NCI-H1105 (cell line): Measurements from ENCODE around the gene ARSJ.

Source experiments
- DNase-seq: peaks from one replicate; lab custom pipeline; 2025; lab: John Stamatoyannopoulos, UW

The ARSJ gene

DNA sequence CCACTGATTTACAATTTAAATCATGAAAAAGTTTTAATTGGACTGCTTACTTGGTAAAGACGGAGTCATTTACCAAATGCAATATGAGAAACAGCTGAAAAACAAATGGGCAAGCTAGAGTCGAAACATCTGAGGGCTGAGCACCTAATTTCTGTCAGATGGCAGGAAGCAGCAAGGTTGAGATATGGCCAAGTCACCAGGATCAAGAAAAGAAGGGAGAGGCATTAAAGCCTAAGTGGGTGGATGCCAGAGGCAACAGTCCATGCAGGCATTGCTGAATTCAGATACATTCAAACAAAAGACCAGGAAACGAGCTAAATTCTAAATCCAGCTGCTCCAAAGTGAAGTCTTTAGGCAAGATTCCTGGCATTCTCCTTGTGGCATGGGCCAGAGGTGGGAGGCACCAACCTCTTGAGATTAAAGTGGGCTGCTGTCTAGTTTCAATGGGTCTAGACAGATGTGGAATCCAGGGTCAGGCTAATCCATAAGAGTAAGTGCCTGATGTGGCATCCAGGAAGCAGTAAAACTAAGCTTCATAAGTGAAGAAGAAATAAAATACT lies 8.0 kb upstream of the ARSJ start:
- DNase-seq, result no peak

DNA sequence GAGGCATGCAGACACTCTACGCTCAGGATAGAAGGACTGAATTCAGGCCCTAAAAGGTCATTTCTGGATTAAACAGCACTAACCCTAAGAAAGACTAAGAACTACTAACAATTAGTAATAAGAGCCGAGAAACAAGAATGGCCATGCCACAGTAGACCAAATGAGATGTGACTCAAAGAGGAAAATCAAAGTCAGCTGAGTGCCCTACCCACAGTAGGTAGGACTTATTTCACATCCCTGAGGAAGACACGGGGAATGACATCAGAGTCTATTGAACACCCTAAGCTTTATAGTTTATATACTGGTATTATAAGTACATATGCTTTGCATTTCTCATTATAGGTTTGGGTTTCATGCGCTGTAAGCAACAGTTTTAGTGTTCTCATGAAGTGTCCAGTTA lies 2.7 kb upstream of the ARSJ start:
- no peak for DNase-seq

DNA sequence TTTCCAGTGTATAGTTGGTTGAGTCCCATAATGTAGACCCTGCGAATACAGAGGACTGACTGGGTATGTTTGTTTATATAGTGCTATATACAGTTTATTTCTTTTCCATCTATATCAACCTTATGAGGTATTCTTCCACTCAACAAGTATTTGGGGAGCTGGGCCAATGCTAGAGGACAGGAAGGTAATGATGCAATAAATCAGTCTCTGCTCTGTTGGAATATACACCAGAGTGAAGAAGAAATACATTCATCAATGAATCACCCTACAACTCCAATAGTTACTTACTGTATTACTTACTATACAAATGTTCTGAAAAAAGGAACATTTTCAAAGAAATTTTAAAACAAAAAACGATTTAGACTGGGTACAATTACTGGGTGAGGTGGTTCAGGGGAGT lies 2.1 kb upstream of the ARSJ start:
- DNase-seq, result no peak

DNA sequence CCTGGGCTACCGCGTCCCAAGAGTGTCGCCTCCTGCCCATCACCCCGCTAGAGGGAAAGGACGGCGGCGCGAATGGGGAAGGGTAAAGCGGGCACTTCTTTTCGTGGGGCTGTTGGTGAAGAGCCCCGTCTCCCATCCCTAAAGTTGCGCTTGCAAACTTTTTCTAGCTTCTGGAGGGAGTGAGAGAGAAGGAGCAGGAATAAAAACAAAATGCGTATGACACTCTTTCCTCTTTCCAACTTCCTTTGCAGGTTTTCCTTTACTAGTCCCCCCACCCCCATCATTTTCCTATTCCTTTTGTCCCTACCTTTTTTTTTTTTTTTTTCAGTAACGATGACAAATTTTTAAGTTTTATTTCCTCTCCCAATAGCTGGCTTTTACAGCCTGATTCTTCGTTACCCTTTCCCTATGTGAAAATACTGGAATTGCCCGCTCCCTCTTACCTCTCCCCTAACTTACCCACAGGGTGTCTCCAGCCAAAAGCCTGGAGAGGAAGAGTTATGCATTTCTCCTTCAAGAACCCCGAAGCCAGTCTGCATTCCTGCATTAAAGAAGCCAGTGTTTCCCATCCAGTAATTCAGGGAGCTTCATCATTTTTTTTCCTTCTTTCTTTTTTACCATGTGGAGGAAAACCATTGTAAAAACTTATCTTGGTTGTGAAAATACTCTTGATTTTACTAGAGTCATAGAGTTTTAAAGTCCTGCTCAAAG lies 613 bp upstream of the ARSJ start:
- no peak for DNase-seq

DNA sequence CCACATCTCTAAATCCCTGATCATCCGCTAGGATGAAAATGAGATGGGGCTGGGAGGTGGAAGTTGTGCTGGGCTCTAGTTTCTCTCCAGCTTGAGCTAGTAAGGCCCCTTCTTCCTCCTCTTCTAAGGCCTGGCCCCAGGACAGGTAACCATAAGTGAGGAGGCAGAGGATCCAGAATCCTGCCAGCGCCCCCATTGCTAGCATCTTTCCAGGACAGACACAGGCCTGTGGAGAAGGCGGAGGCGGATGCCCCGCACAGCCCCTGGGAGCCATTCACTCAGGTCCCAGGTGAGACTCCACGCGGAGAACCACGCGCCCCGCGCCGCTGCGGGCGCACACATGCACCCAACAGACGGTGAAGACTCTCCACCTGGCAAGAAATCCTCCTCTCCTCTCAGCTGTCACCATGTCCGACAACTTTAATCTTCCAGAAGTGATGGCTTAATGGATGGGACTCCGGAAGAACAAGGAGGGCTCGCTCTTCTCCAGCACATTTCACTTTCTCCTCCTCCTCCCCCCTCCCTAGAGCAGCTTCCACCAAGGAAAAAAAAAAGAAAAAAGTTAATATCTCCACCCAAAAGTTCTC lies 793 bp downstream of the ARSJ start:
- DNase-seq, result no peak

DNA sequence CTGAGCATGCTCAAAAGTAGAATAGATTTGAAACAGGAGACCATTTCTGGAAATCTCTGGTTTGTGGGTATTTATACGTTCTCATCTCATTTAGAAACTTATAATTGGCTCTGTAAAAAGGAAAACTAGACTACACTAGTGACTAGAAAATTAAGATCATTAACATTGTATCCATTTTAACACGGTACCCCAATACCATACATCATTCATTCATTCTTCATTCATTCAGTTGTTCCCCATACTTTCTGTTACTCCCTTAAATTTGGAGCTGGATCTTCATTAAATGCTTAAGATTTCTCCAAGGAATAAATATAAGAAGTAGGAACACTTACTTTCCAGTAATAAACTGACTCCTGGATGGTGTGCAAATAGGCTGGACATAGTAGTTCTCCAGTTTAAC lies 1.3 kb downstream of the ARSJ start:
- DNase-seq, result no peak

DNA sequence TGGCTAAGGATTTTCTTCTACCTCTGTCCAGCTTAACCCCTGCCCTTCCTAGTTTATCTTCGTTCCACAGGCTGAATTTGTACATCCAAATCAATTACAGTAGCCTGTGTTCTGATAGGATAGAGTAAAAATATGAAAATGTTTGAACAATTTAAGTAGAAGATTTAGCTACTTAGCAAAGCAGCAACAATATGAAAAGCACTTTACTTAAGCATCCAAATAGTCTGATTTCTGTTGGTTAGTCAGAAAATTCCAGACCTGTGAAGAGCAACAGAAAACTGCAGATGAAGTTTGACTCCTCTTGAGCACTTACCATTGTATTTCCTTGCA lies 2.0 kb downstream of the ARSJ start:
- DNase-seq, result no peak

DNA sequence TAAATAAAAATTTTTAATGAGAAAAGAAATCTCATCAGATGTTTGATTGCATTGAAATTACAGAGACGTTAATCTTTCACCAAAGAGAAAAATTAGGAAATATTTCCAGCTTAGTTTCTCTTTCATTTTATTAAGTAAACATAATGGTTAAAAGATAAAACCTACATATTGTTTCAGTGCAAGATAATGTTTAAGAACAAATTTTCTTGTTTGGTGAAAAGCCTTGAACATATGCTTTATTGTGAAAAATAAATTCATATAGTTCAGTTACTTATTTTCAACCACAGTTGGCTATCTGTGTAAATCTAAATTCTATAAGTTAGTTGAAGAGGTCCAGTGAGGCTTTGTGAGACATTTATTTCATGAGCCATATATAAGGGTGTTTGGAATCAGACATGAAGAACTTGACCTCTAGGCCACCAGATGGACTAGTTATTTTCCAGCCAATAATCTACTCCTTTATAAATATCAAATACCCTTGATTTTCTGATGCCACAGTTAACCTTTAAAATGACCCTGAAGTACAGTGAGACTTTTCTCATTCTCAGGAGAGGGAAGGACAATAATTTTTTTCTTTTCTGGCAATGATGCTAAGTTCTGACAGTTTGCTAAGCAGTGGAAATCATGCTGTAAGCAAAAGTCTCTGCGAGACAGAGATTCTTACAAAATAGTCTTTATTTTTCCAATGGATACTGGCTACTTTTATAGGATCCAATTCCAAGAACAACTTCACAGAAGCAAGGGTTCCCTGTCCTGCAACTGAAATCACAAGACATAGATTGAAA lies 2.5 kb downstream of the ARSJ start:
- DNase-seq, result no peak

DNA sequence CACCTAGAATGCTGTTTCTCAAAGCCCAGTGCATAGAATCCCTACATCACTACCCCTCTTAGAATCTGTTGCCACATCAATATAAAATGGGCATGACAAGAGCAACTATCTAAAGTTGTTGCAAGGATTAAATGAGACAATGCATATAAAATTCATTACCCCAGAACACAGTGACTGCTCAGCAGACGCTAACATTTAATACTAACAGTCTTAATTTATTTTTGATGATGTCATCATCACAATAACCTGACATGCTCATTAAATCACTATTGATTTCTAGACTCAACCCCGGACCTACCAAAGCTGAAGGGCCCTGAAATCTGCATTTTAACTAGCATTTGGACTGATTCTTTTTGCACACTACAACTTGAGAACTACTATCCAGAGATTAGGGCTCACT lies 3.9 kb downstream of the ARSJ start:
- no peak for DNase-seq

DNA sequence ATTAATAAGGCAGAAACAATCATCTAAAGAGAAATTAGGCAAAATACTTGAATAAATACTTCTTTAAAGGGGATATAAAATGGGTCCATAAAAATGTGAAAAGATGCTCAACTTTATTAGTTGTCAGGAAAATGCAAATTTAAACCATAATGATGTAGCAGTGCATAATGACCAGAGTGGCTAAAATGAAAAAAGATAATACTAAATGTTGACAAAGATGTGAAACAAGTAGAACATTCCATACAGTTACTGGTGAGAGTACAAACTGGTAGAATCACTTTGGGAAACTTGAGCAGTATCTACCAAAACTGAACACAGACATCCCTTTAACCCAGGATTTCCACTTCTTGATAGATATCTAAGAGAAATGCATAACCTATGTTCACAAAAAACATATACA lies 5.0 kb downstream of the ARSJ start:
- DNase-seq, result no peak

DNA sequence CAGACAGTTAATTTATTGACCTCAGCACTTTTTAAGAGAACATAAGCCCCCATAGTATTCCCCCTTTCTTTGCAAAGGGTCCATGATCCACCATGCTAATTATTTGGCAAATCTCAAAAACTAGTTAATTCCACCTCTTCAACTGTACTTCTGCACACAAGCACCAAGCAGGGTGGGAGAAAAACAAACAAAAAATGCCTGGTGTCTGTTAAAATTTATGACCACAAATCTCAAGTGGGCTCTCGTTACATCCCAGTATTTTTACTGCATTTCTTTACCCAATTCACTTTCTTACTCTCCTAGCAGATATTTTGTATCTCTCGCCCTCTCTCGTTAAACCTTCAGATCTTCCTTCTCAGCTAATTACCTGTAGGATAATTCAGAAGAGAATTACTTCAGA lies 6.1 kb downstream of the ARSJ start:
- DNase-seq, result no peak

DNA sequence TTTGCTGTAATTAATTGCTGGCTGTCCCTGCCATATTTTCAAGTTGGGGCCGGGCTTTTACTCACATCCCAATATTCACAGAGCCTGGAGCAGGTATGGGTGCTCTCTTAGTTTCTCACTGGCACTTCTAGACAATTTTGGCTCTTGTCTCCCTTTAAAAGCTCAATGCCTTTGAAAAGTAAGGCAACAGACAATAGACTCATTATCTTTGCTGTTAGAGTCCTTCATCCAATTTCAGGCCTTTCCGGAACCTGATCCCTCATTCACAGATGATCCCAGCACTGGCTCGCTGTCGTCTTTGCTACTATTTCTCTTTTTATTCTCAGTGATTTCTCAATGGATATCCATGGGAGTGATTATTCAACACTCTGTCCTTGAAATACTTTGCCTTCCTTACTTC lies 6.7 kb downstream of the ARSJ start:
- no peak for DNase-seq

DNA sequence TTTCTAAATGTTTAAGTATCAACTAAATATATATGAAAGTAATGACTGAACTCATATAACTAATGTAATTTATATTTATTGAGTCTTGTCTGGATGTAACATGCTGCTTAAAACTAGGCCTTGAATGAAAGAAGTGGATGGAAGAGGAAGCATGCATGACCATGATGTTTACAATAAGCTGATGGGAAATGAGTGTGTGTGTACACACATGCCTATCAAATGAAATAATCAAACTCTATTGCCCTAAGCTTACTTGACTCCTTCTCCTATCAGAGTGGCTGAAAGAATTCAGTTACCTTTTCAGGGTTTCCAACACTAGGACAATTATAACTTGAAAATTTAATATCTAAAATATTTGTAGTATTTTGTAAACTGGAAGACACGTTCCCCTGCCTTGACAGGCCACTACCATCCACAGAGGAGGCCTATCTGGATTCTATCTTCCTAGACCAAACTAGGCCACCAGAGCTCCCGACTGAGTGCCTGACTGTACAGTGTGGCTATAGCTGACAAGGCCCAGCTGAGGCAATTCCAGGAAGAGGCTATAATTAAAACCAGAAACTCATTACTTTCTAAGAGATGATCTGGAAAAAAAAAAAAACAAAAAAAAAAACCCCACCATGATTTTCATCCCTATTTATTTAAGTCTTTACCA lies 7.6 kb downstream of the ARSJ start:
- no peak for DNase-seq

DNA sequence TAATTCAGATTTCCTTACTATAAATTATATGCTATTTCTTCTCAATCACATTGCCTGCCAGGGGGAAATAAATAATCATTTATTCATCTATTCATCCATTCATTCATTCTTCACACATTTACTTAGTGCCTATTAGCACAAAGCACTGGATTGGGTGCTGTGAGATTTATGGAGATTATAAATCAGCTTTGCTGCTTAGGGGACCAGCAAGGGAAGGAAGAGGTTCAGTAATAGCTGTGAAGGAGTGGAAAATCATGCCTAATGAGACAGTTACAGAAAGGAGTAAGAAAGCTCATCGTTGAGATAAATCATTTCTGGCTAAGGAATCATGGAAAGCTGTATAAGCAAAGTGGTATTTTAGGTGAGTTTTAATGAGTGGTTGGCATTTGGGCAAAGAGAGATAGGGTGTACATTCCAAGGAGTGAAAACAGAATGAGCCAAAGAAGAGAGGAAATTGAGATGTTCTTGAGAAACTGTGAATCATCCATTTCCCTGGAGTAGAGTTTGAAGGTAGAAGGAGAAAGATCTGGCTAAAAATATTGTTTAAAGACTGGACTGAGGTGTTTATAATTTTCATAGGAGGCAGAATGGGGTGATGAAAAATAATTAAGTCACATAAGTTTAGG lies 9.6 kb downstream of the ARSJ start:
- no peak for DNase-seq

DNA sequence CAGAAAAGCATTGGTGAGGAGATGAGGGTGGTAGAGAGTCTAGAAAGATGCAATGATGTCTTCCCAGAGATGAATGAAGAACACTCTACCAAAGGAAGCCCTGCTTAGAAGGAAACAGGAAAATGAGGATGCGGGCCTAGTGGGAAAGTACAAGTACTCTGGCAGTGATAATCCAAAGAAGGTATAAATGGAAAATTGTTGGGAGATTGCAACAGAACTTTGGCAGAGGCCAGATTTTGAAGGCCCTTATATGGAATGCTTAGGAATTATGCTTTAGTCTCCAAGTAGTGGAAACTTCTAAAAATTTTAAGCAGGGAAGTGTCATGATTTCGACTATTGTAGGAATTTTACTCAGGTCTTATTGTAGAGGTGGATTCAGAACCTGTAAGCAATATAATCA lies 11.0 kb downstream of the ARSJ start:
- no peak for DNase-seq

DNA sequence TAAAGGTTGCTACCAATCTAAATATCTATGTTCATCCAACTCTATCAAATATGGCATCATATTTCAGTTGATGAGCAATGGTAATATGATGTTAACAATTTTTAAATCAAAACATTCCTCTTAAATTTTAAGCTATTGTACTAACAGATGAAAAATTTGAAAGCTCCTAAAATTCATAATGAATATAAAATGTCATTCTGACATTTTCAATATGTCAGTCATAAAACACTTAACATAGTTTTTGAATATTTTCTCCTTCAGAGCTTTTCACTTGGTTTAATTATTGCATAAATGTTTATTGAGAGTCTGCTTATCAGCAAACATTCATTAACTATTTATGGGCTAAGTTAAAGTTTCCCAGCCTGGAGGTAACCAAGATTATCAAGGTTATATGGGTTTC lies 11.8 kb downstream of the ARSJ start:
- no peak for DNase-seq

DNA sequence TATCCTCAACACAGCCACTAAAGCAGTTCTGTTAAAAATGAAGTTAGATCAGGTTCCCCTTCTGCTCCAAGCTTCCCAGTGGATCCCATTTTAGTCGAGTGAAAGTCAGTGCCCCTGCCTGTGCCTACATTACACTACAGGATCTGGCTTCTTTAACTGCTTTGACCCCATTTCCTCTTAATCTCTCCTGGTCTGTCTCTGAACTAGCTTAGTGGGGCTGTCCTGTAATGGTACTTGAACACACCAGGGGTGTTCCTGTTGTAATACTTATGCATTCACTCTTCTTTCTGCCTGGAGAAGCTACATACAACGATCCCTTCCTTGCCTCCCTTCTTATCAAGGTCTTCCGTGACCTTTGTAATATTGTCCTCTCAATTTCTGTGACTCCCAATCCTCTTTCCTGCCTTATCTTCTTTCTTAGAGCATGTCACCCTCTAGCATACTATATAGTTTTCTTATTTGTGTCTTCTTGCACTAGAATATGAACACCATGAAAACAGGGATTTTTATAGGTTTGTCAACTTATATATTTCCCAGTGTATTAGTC lies 16.7 kb downstream of the ARSJ start:
- no peak for DNase-seq

DNA sequence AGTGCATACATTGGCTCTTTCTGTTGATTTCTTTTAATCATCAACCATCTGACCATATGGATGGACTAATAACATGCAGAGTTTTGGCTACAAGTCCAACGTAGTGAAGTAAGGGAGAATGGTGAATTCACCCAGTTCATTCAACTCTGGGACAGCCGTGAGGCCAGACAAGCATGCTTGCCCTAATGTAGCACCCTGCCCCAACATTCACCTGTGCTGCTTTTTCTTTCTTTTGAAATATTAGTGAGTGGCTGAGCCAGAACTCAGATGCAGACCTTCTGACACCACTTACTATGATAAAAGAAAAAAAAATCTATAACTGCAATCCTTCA lies 17.5 kb downstream of the ARSJ start:
- DNase-seq, result no peak

DNA sequence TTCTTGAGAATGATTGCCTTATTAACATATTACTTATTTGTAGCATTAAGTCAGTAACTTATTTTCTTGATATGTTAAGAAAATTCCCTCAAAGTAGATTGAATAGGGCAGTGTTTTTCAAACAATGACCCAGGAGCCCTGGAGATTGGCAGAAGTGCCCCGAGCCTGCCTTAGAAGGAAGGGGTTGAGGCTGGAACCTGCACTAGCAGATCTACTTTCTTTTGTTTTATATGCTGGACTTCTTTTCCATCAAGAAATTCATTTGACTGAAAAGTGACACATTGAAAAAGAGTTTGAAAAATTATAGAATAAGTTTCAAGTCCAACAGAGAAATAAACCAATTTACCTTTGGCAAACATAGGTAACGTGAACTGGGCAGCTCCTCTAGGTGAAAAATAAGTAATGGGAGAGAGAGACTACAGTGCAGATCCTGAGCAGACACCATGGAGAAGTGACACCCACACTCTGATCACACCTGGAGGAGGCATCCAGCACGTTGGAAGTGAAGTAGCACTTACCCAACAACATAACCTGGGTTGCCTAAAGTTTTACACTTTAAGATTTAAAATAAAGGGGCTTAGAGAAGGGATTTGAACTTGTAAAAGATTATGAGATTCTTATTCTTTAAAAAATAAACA lies 18.6 kb downstream of the ARSJ start:
- DNase-seq, result no peak

DNA sequence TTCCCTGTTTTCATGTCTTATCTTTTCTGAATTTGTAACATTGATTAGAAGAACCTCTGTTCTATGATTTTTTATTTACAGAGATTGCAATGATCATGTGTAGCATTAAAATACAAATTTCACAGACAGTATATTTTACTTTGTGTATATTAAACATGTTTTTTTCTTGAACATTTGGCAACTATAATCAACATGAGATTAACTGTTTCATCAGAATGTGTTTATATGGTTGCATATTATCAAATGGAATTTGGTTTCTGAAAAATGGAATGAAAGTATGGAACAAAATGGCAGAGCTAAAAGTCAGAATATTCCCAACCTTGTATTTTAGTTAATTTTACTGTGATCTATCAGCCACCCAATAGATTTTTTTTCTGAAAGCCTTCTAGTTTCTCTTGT lies 19.9 kb downstream of the ARSJ start:
- DNase-seq, result no peak

DNA sequence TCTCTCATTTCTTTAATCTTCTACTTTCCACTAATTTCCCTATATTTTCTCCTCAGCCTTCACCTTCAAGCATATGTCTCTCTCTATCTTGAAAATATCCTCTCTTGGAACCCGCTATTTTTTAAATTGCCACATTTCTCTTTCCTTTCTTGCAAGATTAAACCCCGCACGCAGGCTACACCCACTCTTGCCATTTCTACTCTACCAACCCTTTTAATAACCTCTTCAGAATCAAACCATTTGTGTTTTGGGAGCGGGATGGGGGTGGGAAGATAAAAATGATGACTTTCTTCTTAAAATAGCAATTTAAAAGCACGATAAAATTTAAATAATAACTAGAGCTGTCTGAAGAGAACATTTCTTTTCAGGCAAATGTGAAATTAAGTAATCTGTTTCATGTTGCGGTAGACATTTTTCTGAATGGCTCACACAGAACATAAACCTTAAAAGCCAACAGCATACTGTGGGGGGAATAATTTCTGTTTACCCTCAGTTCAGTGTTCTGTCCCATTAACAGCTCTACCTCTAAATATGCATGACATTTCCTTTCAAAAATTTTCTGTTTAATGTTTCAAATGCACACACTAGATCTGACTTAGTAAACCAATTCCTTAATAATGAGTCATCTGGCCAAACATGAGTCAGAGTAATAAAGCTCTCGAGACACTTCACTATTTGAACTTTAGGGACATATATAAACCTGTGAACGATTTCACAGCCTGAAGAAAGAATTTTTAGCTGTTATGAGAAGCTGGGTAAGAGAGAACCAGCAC lies 20.5 kb downstream of the ARSJ start:
- no peak for DNase-seq
